Body of pancreas (tissue), 4 donors: ENCODE measurements around the gene HES4.

Experiments used
- POLR2A ChIP-seq, 3 donors: fragments of 450-650 bp; IDR thresholded peaks; one replicate each; pipeline ENCODE4 v1.6.1; 2016; ENCODE audit warnings: antibody characterized with exemption in 3 of 3, mild to moderate bottlenecking in 2 of 3
- TF ChIP-seq, protein P1 (sequence below), 7 experiments: fragments of 450-650 bp in 4 of 7; fragments of 200-600 bp in 3 of 7; sonication (generic) in 3 of 7; IDR thresholded peaks; one replicate each; pipeline ENCODE4 v1.5.1; 2016 to 2019; ENCODE audit warnings: antibody characterized with exemption in 7 of 7

DNA sequence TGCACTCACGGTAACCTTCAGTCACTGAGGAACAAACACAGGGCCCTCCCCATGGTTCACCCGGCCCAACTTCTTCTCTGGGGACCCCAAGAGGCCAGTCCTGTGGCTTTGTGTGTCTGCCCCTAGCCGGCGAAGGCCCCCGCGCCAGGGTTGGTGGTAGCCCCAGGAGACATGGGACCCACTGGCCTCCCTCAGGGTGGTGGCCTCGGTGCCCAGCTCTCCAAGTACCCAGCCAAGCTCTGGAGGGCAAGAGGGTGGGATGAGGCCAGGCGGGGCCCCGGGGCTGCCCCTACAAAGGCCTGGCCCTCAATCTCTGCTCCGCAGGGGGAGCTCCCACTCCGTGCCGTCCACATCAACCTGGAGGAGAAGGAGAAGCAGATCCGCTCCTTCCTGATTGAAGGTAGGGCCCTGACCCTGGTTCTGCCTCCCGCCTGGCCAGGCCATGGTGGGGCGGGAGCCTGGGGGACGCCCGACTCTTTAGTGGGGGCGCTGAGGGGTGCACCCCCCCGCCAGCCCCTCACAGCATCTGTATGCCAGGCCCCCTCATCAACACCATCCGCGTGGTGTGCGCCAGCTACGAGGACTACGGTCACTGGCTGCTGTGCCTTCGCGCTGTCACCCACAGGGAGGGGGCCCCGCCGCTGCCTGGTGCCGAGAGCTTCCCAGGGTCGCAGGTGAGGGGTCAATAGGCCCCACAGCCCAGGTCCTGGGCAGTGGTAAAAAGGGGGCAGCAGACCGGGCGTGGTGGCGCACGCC is 28.0 kb downstream of the HES4 start:
- TF ChIP-seq, protein P1, sequence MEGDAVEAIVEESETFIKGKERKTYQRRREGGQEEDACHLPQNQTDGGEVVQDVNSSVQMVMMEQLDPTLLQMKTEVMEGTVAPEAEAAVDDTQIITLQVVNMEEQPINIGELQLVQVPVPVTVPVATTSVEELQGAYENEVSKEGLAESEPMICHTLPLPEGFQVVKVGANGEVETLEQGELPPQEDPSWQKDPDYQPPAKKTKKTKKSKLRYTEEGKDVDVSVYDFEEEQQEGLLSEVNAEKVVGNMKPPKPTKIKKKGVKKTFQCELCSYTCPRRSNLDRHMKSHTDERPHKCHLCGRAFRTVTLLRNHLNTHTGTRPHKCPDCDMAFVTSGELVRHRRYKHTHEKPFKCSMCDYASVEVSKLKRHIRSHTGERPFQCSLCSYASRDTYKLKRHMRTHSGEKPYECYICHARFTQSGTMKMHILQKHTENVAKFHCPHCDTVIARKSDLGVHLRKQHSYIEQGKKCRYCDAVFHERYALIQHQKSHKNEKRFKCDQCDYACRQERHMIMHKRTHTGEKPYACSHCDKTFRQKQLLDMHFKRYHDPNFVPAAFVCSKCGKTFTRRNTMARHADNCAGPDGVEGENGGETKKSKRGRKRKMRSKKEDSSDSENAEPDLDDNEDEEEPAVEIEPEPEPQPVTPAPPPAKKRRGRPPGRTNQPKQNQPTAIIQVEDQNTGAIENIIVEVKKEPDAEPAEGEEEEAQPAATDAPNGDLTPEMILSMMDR (IDR thresholded peaks at IDR 0.05), result no peak
- TF ChIP-seq POLR2A (IDR thresholded peaks at IDR 0.05), result no peak
